ENCODE measurements around the gene PRC1. TPM values are rescaled to one million over a fixed set of nuclear protein-coding genes. Genes with fewer than 3 reads are reported as not detected.

PRC1 gene
- total RNA-seq, 1 experiment from 2014 or later, result 357 TPM

DNA sequence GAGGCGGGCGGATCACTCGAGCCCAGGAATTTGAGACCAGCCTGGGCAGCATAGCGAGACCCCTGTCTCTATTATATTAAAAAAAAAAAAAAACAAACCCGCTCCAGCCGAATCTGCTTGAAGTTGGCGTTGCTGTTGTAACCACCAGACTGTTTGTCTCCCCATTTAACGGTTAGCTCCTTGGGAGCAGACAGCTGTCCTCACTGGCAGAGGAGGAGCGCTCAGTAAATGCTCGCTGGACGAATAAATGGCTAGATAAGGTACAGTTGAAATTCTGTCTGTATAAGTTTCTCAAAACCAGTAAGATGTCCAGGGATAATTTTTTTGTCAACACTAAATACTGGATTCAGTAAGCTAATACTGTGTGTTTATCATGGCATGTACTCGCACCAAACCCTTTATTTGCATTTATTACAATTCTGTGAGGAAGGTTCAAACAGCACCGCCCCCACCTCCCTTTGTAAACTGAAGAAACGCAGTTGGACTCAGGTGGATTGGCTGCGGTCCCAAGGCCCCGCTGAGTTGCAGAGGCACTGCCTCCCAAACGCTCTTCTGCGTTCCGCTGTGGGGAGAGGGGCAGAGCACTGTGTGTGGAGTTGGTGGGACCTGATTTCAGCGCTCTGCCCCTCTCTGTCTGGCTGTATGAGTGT lies 38.6 kb downstream of the PRC1 start:
- peak; percentile 28 for DNase-seq (ENCODE audit: low read depth)

DNA sequence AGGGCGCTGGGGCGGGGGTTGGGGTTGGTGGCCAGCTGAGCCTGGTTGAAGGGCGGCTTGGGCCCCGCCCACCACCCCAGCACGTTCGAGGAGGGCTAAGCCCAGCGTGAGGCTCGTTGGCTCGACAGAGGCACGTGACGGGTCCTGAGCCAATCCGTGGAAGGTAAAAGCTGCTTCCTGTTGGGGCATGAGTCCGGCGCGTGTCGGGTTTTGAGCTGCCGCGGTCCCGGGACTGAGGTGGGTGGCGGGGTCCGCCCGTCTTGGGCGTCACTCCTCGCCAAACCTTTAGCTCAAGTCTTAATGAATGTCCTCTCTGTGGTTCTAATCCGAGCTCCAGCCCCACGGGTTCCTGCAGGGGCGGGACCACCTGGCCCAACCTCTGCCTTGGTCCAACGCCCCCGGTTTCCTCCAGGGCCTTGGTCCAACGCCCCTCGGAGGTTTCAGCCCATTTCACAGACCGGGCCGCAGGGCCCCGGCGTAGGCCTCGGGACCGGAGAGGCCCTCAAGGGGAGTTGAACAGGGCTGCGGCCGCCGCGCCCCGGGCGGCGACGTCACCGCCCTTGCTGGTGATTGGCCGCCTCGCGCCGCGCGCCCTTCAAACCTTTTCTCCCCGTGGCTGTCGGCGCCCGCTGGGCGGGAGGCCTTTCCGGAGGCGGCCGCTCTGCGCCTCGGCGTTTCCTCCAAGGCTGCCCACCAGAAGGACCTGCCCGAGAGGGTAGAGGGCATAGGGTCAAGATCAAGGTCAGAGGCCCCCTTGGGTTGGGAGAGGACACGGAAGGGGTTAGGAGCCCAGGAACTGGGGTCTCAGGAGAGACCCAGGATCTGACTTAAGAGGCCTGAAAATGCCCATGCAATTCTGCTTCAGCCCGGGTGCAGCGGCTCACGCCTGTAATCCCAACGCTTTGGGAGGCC lies 39.4 kb downstream of the PRC1 start, which contains the start of gene RCCD1:
Gene RCCD1, plus strand, starts transcription at position 173 of the 912 bp plus-strand sequence. CDS start 1,851 bp downstream, outside the sequence.
- DNase-seq (ENCODE audit: low read depth), result peak; percentile 96

DNA sequence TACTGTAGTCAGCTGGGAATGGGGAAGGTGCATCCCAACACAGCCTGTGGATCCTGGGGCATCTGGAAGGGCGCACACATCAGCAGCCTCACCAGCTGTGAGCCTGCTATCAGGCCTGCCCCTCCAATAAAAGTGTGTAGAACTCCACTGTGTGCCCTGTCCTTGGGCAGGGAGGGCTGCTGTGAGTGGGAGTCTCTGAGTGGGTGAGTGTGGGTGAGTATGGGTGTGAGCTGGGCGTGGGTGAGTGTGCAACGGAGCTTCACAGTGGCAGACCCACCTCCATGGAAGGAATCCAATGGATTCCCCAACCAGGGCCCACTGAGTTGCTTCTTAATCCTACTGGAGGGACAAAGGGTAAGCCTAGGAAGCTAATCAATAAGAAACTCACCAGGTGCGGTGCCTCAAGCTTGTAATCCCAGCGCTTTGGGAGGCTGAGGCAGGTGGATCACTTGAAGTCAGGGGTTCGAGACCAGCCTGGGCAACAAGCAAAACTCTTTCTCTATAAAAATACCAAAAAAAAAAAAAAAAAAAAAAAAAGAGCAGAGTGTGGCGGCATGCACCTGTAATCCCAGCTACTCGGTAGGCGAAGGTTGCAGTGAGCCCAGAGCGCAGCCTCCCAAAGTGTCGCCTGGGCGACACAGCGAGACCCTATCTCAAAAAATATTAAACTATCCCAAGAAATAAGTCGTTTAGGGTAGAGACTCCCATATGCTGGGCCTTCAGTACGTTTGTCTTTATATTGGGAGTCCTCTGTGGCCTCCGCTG lies 40.2 kb downstream of the PRC1 start:
- no peak for DNase-seq (ENCODE audit: low read depth)

DNA sequence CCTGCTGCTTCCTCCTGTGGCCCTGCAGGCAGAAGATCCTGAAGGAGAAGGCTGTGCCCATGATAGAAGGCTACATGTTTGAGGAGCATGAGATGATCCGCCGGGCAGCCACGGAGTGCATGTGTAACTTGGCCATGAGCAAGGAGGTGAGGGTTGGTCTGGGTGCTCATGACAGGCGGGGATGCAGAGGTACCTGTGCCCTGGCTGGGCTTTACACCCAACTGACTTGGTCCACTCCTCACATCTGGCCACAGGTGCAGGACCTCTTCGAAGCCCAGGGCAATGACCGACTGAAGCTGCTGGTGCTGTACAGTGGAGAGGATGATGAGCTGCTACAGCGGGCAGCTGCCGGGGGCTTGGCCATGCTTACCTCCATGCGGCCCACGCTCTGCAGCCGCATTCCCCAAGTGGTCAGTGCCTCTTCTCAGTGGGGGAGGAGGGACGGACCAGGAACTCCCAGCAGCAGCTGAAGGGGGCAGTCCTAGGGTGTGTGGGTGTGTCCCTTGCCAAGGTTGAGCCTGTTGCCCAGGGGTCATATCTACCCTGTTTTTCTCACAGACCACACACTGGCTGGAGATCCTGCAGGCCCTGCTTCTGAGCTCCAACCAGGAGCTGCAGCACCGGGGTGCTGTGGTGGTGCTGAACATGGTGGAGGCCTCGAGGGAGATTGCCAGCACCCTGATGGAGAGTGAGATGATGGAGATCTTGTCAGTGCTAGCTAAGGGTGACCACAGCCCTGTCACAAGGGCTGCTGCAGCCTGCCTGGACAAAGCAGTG lies 41.2 kb downstream of the PRC1 start:
- no peak for DNase-seq (ENCODE audit: low read depth)

DNA sequence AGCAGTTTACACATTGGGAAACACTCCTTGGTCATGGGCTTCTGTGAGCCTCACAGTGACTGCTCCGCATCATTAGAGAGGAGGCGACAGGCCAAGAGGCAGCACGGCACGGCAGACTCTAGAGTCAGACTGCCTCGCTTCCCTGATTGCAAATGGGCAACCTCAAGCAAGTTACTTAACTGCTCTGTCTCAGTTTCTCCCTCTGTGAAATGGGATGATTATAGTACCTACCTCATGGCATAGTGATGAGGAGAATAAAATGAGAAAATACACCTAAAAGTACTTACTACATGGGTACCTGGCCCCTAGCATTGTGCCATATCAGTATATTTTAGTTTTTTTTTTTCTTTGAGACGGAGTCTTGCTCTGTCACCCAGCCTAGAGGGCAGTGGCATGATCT lies 43.7 kb downstream of the PRC1 start:
- no peak for DNase-seq (ENCODE audit: low read depth)

DNA sequence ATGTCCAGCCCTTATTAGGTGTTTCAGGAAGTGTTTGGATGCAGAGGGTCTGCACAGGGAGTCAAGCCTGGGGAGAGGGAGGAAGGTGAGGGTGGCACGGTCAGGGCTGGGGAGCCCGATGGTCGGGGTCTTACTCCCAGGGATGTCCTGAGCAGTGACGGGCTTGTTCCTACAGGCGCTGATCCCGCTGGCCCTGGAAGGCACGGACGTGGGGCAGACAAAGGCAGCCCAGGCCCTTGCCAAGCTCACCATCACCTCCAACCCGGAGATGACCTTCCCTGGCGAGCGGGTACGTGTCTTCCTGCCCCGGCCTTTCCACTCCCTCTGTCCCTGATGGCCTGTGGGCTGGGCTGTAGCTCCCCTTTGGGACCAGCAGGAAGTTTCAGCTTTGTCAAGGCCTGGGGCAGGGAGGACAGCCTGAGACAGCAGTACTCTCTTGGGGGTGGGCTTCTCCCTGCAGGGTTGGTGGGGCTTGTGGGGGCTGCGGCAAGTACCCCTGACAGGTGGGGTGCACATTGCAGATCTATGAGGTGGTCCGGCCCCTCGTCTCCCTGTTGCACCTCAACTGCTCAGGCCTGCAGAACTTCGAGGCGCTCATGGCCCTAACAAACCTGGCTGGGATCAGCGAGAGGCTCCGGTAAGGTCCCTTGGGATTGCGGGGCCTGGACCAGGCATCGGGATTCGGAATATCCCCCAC lies 44.2 kb downstream of the PRC1 start:
- DNase-seq (ENCODE audit: low read depth), result no peak

DNA sequence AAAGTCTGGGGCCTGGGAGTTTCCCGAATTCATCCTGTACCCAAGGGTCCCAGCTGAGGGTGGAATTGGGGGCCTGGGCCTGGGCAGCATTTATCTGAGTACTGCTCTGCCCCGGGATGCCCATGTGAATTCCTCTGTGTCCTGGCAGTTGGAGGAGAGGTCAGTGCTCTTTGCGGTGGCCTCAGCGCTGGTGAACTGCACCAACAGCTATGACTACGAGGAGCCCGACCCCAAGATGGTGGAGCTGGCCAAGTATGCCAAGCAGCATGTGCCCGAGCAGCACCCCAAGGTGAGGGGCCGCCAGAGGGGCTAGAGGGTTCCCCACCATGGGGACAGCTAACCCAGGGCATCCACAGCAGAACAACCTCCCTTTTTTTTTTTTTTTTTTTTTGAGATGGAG lies 45.8 kb downstream of the PRC1 start:
- DNase-seq (ENCODE audit: low read depth), result no peak

DNA sequence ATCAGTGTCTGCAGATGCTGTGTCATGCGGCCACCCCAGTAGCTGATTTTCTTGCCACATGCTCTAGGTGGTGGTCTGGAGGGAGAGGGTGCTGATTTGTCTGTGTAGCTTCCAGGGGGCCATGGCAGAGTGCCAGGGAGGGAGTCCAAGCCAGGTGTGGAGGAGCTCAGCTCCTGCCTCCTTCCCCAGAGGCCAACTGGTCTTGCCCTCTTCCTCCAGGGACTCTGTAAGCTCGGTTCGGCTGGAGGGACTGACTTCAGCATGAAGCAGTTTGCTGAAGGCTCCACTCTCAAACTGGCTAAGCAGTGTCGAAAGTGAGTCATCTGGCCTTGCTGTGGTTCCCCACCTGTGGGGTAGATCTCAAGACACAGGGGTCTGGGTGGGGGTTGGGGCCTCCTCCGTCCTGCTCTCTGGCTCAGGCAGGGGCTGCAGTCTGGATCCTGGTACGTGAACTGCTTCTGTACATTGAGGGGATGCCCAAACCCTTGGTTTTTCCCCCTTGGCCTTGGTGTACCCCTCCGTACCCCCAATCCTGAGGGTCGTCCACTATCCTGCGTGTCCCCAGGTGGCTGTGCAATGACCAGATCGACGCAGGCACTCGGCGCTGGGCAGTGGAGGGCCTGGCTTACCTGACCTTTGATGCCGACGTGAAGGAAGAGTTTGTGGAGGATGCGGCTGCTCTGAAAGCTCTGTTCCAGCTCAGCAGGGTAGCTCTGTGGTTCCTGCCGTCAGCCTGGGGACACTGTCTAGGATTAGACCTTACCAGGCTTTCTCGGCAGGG lies 46.6 kb downstream of the PRC1 start:
- no peak for DNase-seq (ENCODE audit: low read depth)

DNA sequence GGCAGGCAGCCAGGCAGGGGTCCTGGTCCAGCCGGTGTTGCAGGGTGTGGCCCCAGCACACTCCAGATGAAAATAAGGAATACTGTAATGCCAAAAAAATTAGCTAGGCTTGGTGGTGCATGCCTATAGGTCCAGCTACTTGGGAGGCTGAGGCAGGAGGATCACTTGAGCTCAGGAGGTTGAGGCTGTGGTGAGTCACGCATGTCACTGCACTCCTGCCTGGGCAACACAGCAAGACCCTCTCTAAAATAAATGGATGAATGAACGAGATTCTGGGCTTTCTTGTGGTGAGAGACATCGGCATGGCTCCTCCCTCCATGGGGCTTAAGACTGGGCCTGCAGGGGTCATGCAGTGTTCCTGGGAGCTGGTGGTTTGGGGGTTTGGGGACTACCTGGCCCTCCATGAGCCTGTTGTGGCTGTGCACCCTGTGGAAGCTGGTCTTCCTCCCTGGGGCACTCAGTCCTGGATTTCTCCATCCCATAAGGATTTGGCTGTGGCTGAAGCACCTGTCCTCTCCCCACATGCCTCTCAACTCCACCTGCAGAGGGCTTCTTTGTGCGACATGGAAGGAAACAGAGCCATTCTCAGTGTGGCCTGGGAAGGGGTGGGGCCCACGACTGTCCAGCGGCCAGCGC lies 47.3 kb downstream of the PRC1 start:
- DNase-seq (ENCODE audit: low read depth), result no peak

DNA sequence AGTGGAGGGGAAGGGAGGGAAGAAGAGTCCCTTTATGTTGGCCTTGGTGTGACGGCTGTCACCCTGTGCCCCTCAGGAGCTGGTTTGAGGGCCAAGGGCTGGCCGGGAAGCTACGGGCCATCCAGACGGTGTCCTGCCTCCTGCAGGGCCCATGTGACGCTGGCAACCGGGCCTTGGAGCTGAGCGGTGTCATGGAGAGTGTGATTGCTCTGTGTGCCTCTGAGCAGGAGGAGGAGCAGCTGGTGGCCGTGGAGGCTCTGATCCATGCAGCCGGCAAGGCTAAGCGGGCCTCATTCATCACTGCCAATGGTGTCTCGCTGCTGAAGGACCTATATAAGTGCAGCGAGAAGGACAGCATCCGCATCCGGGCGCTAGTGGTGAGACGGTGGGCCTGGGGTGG lies 47.8 kb downstream of the PRC1 start:
- no peak for DNase-seq (ENCODE audit: low read depth)

DNA sequence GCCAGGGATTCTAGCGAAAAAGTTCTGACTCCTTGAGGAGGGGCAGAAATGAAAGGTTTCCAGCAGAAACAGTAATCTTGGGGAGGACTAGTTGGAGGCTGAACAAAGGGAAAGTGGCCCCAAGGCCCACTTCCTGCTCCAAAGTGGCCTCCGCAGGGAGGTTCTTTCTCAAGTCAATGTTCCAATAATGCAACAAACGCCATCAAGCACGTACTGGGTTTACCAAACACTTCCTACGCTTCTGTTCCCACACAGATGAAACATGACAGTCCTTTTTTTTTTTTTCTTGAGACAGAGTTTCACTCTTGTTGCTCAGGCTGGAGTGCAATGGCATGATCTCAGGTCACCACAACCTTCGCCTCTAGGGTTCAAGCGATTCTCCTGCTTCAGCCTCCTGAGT lies 49.2 kb downstream of the PRC1 start:
- DNase-seq (ENCODE audit: low read depth), result no peak

DNA sequence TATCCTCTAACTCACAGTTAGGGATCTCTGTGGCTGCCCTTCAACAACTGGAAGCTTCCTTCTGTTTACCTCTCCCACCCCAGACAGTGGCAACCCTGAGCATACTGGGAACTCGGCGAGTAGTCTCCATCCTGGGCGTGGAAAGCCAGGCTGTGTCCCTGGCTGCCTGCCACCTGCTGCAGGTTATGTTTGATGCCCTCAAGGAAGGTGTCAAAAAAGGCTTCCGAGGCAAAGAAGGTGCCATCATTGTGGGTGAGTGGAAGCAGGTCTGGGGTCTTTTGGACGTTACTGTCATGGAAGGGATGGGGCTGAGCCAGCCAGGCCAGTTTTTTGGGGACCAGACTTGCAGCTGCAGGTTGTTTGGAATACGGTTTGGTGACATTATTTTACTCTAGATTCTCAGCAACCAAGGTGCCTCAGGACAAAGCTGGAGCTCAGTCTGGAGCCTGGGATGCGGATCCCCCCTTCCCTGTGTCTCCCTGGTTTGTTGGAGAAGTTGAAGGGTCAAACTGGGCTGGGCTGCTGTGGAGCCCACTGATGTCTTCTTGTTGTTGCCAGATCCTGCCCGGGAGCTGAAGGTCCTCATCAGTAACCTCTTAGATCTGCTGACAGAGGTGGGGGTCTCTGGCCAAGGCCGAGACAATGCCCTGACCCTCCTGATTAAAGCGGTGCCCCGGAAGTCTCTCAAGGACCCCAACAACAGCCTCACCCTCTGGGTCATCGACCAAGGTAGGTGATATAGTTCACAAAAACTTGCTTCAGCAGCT lies 51.8 kb downstream of the PRC1 start:
- DNase-seq (ENCODE audit: low read depth), result no peak

DNA sequence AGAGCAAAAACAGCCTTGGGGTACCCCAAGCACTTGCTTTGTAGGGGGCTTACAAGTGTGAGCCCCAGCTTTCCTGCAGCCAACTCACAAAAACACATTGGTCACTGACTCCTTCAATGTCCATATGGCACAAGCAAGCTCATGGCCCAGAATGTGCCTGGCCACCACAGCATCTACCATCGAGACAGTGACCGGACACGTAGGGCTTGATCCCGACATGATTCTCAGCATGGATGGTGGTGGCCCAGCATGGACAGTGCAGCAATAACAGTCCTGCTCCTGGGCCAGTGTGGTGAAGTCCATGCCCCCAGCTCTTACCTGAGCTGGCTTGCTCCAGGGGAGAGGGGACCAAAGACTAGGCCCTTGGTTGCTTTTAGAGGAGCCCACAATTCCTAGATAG lies 53.3 kb downstream of the PRC1 start:
- no peak for DNase-seq (ENCODE audit: low read depth)

DNA sequence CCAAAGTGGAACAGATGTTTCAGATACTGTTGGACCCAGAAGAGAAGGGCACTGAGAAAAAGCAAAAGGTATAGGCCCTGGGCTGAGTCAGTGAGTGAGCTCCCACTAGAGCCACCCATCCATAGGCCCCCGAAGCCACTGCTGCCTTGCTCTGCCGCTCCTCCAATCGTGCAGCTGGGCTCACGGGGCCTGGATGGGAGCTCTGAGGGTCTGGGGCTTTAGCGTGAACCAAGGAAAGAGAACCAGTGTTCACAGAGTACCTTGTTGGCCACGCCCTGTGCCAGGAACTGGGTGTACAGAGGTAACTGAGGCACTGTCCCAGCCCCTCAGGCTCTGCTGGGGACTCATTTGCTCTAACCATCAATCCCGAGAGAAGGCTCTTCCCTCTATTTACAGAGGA lies 54.6 kb downstream of the PRC1 start:
- DNase-seq (ENCODE audit: low read depth), result no peak

DNA sequence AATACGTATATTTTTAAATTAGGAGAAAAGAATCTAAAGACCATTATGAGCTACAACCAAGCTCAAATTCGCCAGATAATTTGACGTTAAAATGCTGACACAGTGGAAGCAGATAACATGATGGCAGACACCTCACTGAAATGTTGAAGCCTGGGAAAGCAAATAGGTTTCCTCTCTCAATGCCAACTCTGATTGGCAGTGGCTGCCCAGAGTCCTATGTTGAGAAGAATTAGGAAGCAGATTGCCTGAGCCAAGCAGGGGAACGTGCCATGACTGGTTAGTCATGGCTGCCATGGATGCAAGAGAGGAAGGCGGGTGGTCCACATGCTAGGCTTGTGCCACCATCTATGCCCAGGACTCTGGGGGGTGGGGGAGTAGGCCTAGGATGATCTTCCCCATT lies 56.1 kb downstream of the PRC1 start:
- no peak for DNase-seq (ENCODE audit: low read depth)

DNA sequence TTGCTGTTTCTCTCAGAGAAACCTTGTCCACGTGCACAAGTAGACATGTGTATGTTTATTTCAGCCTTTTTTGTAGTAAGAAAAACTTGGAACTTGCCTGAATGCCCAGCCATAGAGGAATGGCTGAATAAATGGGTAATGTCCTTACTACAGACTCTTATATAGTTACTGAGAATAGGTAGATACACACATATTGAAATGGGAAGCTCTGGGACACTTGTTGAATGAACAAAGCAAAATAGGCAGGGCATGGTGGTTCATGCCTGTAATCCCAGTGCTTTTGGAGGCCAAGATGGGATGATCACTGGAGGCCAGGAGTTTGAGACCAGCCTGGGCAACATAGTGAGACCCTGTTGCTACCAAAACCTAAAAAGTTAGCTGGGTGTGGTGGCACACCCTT lies 57.5 kb downstream of the PRC1 start:
- no peak for DNase-seq (ENCODE audit: low read depth)

DNA sequence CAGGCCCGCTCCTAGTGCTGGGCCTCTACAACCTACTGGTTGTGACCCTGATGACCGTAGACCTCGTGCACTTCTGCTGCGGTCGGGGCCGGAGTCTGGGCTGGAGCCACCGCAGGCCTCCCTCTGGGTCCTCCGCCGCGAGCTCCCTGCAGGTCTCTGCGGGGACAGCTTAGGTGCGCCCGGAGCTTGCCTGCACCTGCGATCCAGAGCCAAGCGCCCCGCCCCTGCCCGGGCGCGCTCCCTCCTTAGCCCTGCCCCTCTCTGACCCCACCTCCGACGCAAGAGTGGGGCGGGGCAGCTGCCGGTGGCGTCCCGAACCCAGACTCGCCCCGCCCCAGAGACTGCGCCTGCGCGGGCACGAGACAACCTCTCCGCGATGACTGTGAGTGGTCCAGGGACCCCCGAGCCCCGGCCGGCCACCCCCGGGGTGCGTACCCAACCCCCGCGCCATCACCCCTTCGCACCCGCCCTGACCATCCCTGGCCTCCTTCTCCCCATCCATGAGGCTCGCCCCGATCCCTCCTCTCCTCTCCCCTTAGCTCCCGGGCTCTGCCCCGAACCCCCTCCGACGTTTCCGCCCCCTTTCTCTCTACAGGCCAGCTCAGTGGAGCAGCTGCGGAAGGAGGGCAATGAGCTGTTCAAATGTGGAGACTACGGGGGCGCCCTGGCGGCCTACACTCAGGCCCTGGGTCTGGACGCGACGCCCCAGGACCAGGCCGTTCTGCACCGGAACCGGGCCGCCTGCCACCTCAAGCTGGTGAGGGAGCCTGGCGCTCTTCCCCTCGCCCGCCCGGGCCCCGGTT lies 59.2 kb downstream of the PRC1 start, which contains the start of gene UNC45A:
Gene UNC45A, plus strand, starts transcription at position 337 of the 803 bp plus-strand sequence. Its CDS starts 40 bp downstream, at position 377.
- DNase-seq (ENCODE audit: low read depth), result peak; percentile 92
